GM23338 (cell line): Measurements from ENCODE around the gene ADCY5. TPM values are rescaled to one million over a fixed set of nuclear protein-coding genes. Genes with fewer than 3 reads are reported as not detected.

ENCODE experiments used
- ATAC-seq: fragments of 200-7000 bp; cut with Tn5 transposase; 3 replicates; pipeline ENCODE4 v1.9.1; 2020
- DNase-seq: peaks from one replicate; pipeline ENCODE4 v3.0.0-alpha.2; 2015; ENCODE audit warnings: low spot score
- H2AFZ ChIP-seq: fragments of 200-600 bp; sonication (generic); 2 replicates; pipeline ENCODE4 v1.8.0; 2016; ENCODE audit warnings: antibody characterized with exemption, mild to moderate bottlenecking, moderate library complexity
- H3F3A ChIP-seq: fragments of 200-600 bp; sonication (generic); replicated peaks from 2 replicates; pipeline ENCODE4 v1.8.0; 2017; ENCODE audit warnings: antibody characterized with exemption, mixed run types, low read depth
- H3K27ac ChIP-seq: fragments of 200-600 bp; sonication (generic); 2 replicates; pipeline ENCODE4 v1.6.1; 2016; ENCODE audit warnings: low read depth
- H3K27me3 ChIP-seq: fragments of 200-600 bp; sonication (generic); 2 replicates; pipeline ENCODE4 v1.8.0; 2016; ENCODE audit warnings: mild to moderate bottlenecking, mixed run types, moderate library complexity; ENCODE audit not compliant: insufficient read depth
- H3K36me3 ChIP-seq: fragments of 200-600 bp; sonication (generic); 2 replicates; pipeline ENCODE4 v1.8.0; 2016; ENCODE audit warnings: mild to moderate bottlenecking; ENCODE audit not compliant: insufficient read depth
- H3K4me1 ChIP-seq: fragments of 200-600 bp; sonication (generic); 2 replicates; pipeline ENCODE4 v1.8.0; 2016; ENCODE audit warnings: mild to moderate bottlenecking, moderate library complexity; ENCODE audit not compliant: insufficient read depth
- H3K4me2 ChIP-seq: fragments of 200-600 bp; sonication (generic); 2 replicates; pipeline ENCODE4 v1.7.1; 2017; ENCODE audit warnings: mixed run types
- H3K4me3 ChIP-seq: fragments of 200-600 bp; sonication (generic); 2 replicates; pipeline ENCODE4 v1.6.1; 2016; ENCODE audit warnings: mixed run types
- H3K79me2 ChIP-seq: fragments of 200-600 bp; sonication (generic); replicated peaks from 2 replicates; pipeline ENCODE4 v1.8.0; 2017; ENCODE audit warnings: mild to moderate bottlenecking; ENCODE audit not compliant: insufficient read depth
- H3K9me2 ChIP-seq: fragments of 200-600 bp; sonication (generic); 2 replicates; pipeline ENCODE4 v1.8.0; 2017; ENCODE audit not compliant: insufficient read depth
- H4K20me1 ChIP-seq: fragments of 200-600 bp; sonication (generic); replicated peaks from 2 replicates; pipeline ENCODE4 v1.8.0; 2017; ENCODE audit warnings: mild to moderate bottlenecking; ENCODE audit not compliant: insufficient read depth
- H3K27ac Mint-ChIP-seq: 2 replicates; pipeline ENCODE4 v1.8.0; 2020; ENCODE audit warnings: inconsistent platforms, mild to moderate bottlenecking, moderate library complexity, mixed read lengths
- H3K27me3 Mint-ChIP-seq: 3 replicates; pipeline ENCODE4 v1.8.0; 2022; ENCODE audit warnings: low read depth, mild to moderate bottlenecking, moderate library complexity, mixed read lengths, inconsistent platforms; ENCODE audit not compliant: insufficient read depth, poor library complexity
- H3K36me3 Mint-ChIP-seq: 3 replicates; pipeline ENCODE4 v1.8.0; 2021; ENCODE audit warnings: low read depth, mild to moderate bottlenecking, inconsistent platforms, moderate library complexity, mixed read lengths
- H3K4me1 Mint-ChIP-seq: 3 replicates; pipeline ENCODE4 v1.8.0; 2020; ENCODE audit warnings: mild to moderate bottlenecking, inconsistent platforms, mixed read lengths
- H3K4me3 Mint-ChIP-seq: 3 replicates; pipeline ENCODE4 v1.8.0; 2021; ENCODE audit warnings: moderate library complexity, mild to moderate bottlenecking, inconsistent platforms, mixed read lengths
- H3K9me3 Mint-ChIP-seq: 3 replicates; pipeline ENCODE4 v1.8.0; 2020; ENCODE audit warnings: moderate library complexity, mild to moderate bottlenecking, inconsistent platforms, mixed read lengths
- CREB1 ChIP-seq: fragments of 250-450 bp; sonication (Bioruptor Pico); IDR thresholded peaks from 2 replicates; pipeline ENCODE4 v1.5.0; 2020; ENCODE audit warnings: low read depth, mild to moderate bottlenecking, moderate library complexity
- ETS1 ChIP-seq: IDR thresholded peaks from 2 replicates; pipeline ENCODE4 v1.6.1; 2016; ENCODE audit warnings: antibody characterized with exemption
- EZH2 ChIP-seq: fragments of 200-600 bp; sonication (generic); IDR thresholded peaks from one replicate; pipeline ENCODE4 v1.8.0; 2017; ENCODE audit warnings: antibody characterized with exemption, mild to moderate bottlenecking, low read depth; ENCODE audit not compliant: unreplicated experiment
- EZH2phosphoT487 ChIP-seq: fragments of 200-600 bp; sonication (generic); IDR thresholded peaks from one replicate; pipeline ENCODE4 v1.8.1; 2018; ENCODE audit warnings: antibody characterized with exemption; ENCODE audit not compliant: unreplicated experiment
- NANOG ChIP-seq: IDR thresholded peaks from 2 replicates; pipeline ENCODE4 v1.6.1; 2016; ENCODE audit warnings: antibody characterized with exemption, borderline replicate concordance
- POLR2AphosphoS5 ChIP-seq: IDR thresholded peaks from 2 replicates; pipeline ENCODE4 v1.6.1; 2016; ENCODE audit warnings: antibody characterized with exemption, low read depth
- STAT1 ChIP-seq: IDR thresholded peaks from one replicate; pipeline ENCODE4 v1.6.1; 2016; ENCODE audit warnings: antibody characterized with exemption; ENCODE audit not compliant: unreplicated experiment
- ZNF114 ChIP-seq: fragments of 250-450 bp; sonication (Bioruptor Pico); IDR thresholded peaks from 2 replicates; pipeline ENCODE4 v1.5.0; 2020; ENCODE audit warnings: mild to moderate bottlenecking, moderate library complexity
- ZNF331 ChIP-seq: fragments of 250-450 bp; sonication (Bioruptor Pico); IDR thresholded peaks from 2 replicates; pipeline ENCODE4 v1.5.0; 2020; ENCODE audit warnings: low read depth, mild to moderate bottlenecking, moderate library complexity
- ZNF462 ChIP-seq: fragments of 250-450 bp; sonication (Bioruptor Pico); IDR thresholded peaks from 2 replicates; pipeline ENCODE4 v1.5.0; 2020; ENCODE audit warnings: mild to moderate bottlenecking, moderate library complexity
- polyA plus RNA-seq: library from polyadenylated mRNA; unstranded; fragments of >200 nt; fragmentation: Nextera tagmentation; extraction: Ambion mirVana; gene quantifications from 2 replicates; pipeline ENCODE4 v1.2.1, GENCODE V29; 2016
- total RNA-seq: library from RNA; depleted of rRNA; stranded (reverse); fragments of >200 nt; shearing (Covaris generic); gene quantifications from 2 replicates; pipeline ENCODE4 v1.2.3, GENCODE V29; 2014
- TF ChIP-seq, protein P1 (sequence below), 2 experiments: fragments of 200-600 bp in 1 of 2; sonication (generic) in 1 of 2; conservative IDR thresholded peaks; 2 replicates each; pipeline versions ENCODE4 v1.5.1 to v1.6.1; 2016 to 2017; ENCODE audit warnings: antibody characterized with exemption in 2 of 2, low read depth in 2 of 2, mild to moderate bottlenecking in 2 of 2, moderate library complexity in 1 of 2

The ADCY5 gene
- total and polyA plus RNA-seq, 2 experiments from 2014 or later: 3.5 to 10.2 TPM

GRCh38 chr3:123327480-123327879 lies 121.4 kb downstream of the ADCY5 start:
- H3K4me3 ChIP-seq: no peak overlapping the region
- no peaks in the 10 kb centered on the region; the same call in 2 of the 3 replicates for H3K36me3 Mint-ChIP-seq
- H4K20me1 ChIP-seq: no peaks in the 10 kb centered on the region
- no peak for DNase-seq
- H3F3A ChIP-seq: no peaks in the 10 kb centered on the region
- H3K9me3 Mint-ChIP-seq: no peaks in the 10 kb centered on the region
- H3K27me3 ChIP-seq: no peaks in the 10 kb centered on the region
- no peak overlapping the region for H3K4me3 Mint-ChIP-seq
- TF ChIP-seq NANOG (no peak), ZNF331 (CRISPR knock-in tag) (no peak), ZNF114 (CRISPR knock-in tag) (no peak), ETS1 (no peak)
- TF ChIP-seq, protein P1, sequence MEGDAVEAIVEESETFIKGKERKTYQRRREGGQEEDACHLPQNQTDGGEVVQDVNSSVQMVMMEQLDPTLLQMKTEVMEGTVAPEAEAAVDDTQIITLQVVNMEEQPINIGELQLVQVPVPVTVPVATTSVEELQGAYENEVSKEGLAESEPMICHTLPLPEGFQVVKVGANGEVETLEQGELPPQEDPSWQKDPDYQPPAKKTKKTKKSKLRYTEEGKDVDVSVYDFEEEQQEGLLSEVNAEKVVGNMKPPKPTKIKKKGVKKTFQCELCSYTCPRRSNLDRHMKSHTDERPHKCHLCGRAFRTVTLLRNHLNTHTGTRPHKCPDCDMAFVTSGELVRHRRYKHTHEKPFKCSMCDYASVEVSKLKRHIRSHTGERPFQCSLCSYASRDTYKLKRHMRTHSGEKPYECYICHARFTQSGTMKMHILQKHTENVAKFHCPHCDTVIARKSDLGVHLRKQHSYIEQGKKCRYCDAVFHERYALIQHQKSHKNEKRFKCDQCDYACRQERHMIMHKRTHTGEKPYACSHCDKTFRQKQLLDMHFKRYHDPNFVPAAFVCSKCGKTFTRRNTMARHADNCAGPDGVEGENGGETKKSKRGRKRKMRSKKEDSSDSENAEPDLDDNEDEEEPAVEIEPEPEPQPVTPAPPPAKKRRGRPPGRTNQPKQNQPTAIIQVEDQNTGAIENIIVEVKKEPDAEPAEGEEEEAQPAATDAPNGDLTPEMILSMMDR (conservative IDR thresholded peaks at IDR 0.05; ENCODE audit: low read depth in 2 of 2): no peak
- H3K4me2 ChIP-seq: no peak overlapping the region
- no peaks in the 10 kb centered on the region for H3K36me3 ChIP-seq
- peaks cover 14% of the 10 kb centered on the region for H3K27me3 Mint-ChIP-seq
- H3K9me2 ChIP-seq: no peaks in the 10 kb centered on the region
- peaks cover 30% of the 10 kb centered on the region for H3K4me1 Mint-ChIP-seq
- no peaks in the 10 kb centered on the region for H3K79me2 ChIP-seq
- no peak overlapping the region for H2AFZ ChIP-seq
- no peaks in the 10 kb centered on the region for H3K4me1 ChIP-seq
- H3K27ac ChIP-seq: no peak overlapping the region
- ATAC-seq: no peak
- H3K27ac Mint-ChIP-seq: no peak overlapping the region

DNA sequence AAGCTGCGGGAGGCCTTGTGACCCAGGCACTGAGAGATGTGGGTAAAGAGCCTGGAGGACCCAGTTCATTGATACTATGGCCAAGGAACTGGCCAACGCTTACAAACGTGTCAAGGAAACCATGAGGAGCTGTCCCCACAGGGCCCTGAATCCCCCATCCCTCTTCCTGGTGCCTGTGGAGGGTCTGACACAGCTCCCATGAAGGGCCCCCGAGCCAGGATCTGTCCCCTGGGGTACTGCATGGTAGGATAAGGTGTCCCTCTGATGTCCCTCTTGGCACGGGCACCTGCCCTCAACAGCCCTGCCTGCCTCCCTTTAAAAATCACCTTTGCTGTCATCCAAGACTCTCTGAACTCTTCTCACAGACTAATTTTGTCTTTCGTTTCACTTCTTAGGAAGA lies 122.4 kb downstream of the ADCY5 start:
- Mint-ChIP-seq H3K4me1 (peaks cover 30% of the 10 kb centered on the region), H3K4me3 (no peak overlapping the region), H3K36me3 (no peaks in the 10 kb centered on the region; the same call in 2 of the 3 replicates), H3K27ac (no peak overlapping the region), H3K27me3 (peaks cover 14% of the 10 kb centered on the region), H3K9me3 (no peaks in the 10 kb centered on the region)
- Histone ChIP-seq H3K9me2 (no peaks in the 10 kb centered on the region), H3K27me3 (no peaks in the 10 kb centered on the region), H3K27ac (no peak overlapping the region), H3K4me1 (no peaks in the 10 kb centered on the region), H2AFZ (no peak overlapping the region), H3K4me3 (no peak overlapping the region), H3F3A (no peaks in the 10 kb centered on the region), H3K79me2 (no peaks in the 10 kb centered on the region), H3K36me3 (no peaks in the 10 kb centered on the region), H3K4me2 (no peak overlapping the region), H4K20me1 (no peaks in the 10 kb centered on the region)
- DNase-seq (no peak), ATAC-seq (no peak)
- no peak for TF ChIP-seq ZNF462 (CRISPR knock-in tag)
- TF ChIP-seq CREB1 (CRISPR knock-in tag): no peak
- no peak for TF ChIP-seq POLR2AphosphoS5
- TF ChIP-seq NANOG: no peak
- no peak for TF ChIP-seq EZH2phosphoT487
- no peak for TF ChIP-seq ETS1
- no peak for TF ChIP-seq EZH2
- TF ChIP-seq STAT1: no peak
- TF ChIP-seq ZNF114 (CRISPR knock-in tag): no peak
- TF ChIP-seq ZNF331 (CRISPR knock-in tag): no peak
